ENCODE results near the gene JPT1. TPM values are rescaled to one million over a fixed set of nuclear protein-coding genes. Genes with fewer than 3 reads are reported as not detected.

The JPT1 gene
- total and polyA plus RNA-seq, 2 donors (not counting 3 experiments of a cell fraction or from before 2014, with no cell fraction given), result 212 to 352 TPM

DNA sequence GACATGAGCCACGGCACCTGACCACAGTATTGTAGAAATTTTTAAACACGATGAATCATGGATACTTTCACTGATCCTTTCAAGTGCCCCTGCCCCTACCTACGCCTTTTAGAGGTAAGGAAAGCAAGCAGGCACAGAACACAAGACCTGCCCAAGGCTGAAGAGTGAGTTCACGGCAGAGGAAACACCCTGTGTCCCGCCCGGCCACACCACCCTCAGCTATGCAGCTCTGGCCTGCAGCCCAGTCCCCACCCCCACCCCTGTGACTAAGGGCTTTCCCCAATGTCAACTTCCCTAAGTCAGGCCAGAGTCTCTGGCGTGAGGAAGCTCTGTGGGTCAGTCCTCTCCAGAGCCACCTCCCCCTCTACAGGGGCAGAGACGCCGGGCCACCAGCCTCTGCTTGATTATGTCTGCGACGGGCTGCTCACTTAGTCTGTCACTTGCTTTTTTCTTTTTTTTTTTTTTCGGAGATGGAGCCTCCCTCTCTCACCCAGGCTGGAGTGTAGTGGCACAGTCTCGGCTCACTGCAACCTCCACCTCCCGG, 58.2 kb downstream of the JPT1 start:
- dilution Hi-C loops (cut with MboI; ENCODE audit: extremely low pct_ligation_motif_present, low sequenced_read_pairs), result no loop called here
- Histone ChIP-seq H3K9ac (replicated peaks; ENCODE audit: extremely low read depth, insufficient read depth, low read length) (no peak overlapping the region), H3K27me3 (ENCODE audit: control insufficient read depth in 2 of 2, insufficient read depth in 2 of 2, low read length in 2 of 2) (no peaks in the 10 kb centered on the region), H2AFZ (ENCODE audit: low read depth, low read length) (peak overlapping the region; percentile 55), H3K79me2 (ENCODE audit: control insufficient read depth, insufficient read depth, low read length) (no peaks in the 10 kb centered on the region), H3K4me3 (replicated peaks in 1 of 3; ENCODE audit: insufficient read depth in 1 of 3, low read depth in 1 of 3, low read length in 3 of 3) (no peak overlapping the region), H3K36me3 (ENCODE audit: control insufficient read depth in 2 of 2, extremely low read depth in 1 of 2, insufficient read depth in 2 of 2, low read length in 2 of 2) (peaks cover 0 to 16% of the 10 kb centered on the region in 2 experiments), H4K20me1 (replicated peaks; ENCODE audit: control insufficient read depth, extremely low read depth, insufficient read depth, low read length) (no peaks in the 10 kb centered on the region), H3K27ac (ENCODE audit: insufficient read depth, low read depth, low read length) (peak overlapping the region; percentile 53), H3K4me1 (ENCODE audit: control insufficient read depth, extremely low read depth, insufficient read depth, low read length) (peaks cover 11% of the 10 kb centered on the region), H3K4me2 (ENCODE audit: insufficient read depth, low read length) (peak overlapping the region; percentile 37), H3K9me3 (replicated peaks; ENCODE audit: control insufficient read depth, insufficient read depth, low read length) (no peaks in the 10 kb centered on the region), H3K9me1 (replicated peaks; ENCODE audit: control insufficient read depth, extremely low read depth, insufficient read depth, low read length) (no peaks in the 10 kb centered on the region)
- intact Hi-C loops (cut with micrococcal nuclease), result loop anchor here (1.0 kb wide), 3 partner anchors 9 to 28 kb away; partner anchors contain the start of gene SLC16A5
- FAIRE-seq (peak; percentile 97), DNase-seq (ENCODE audit: low read depth, low spot score) (peak; percentile 88)
- CTCF ChIA-PET, result interaction anchor here (0.7 to 4.4 kb wide), 9 partner anchors 9 to 134 kb away, joined by 3 to 46 read pairs (median 4); no protein-coding TSS in a partner anchor
- BruUV-seq (replicated peaks), result no TSS peak
- POLR2A ChIA-PET, result interaction anchor here (1.1 kb wide), 1 partner anchor 8 kb away, joined by 9 read pairs; the partner anchor contains the start of gene SLC16A5
- no peak for TF ChIP-seq POLR2A (IDR thresholded peaks at IDR 0.05; ENCODE audit: low read depth, low read length)
- TF ChIP-seq, protein P1, sequence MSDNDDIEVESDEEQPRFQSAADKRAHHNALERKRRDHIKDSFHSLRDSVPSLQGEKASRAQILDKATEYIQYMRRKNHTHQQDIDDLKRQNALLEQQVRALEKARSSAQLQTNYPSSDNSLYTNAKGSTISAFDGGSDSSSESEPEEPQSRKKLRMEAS (IDR thresholded peaks at IDR 0.05; ENCODE audit: insufficient read depth, insufficient read length), result no peak
- peak; percentile 95 for TF ChIP-seq POLR2AphosphoS5 (IDR thresholded peaks at IDR 0.05; ENCODE audit: insufficient read depth, low read depth, low read length)
- TF ChIP-seq, protein P2, sequence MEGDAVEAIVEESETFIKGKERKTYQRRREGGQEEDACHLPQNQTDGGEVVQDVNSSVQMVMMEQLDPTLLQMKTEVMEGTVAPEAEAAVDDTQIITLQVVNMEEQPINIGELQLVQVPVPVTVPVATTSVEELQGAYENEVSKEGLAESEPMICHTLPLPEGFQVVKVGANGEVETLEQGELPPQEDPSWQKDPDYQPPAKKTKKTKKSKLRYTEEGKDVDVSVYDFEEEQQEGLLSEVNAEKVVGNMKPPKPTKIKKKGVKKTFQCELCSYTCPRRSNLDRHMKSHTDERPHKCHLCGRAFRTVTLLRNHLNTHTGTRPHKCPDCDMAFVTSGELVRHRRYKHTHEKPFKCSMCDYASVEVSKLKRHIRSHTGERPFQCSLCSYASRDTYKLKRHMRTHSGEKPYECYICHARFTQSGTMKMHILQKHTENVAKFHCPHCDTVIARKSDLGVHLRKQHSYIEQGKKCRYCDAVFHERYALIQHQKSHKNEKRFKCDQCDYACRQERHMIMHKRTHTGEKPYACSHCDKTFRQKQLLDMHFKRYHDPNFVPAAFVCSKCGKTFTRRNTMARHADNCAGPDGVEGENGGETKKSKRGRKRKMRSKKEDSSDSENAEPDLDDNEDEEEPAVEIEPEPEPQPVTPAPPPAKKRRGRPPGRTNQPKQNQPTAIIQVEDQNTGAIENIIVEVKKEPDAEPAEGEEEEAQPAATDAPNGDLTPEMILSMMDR (IDR thresholded peaks at IDR 0.05; ENCODE audit: extremely low read depth in 1 of 2, insufficient read depth in 1 of 2, low read depth in 1 of 2, low read length in 2 of 2), result no peak
- TF ChIP-seq FOS (IDR thresholded peaks at IDR 0.05; ENCODE audit: borderline replicate concordance, insufficient read depth, low read length), result peak; percentile 68
- TF ChIP-seq JUN (IDR thresholded peaks at IDR 0.05; ENCODE audit: borderline replicate concordance, insufficient read depth, insufficient read length, low read depth), result peak; percentile 21
- no peak for TF ChIP-seq GATA2 (IDR thresholded peaks at IDR 0.05; ENCODE audit: insufficient read depth, insufficient read length, low read depth, low read length)
- no peak for TF ChIP-seq EZH2 (IDR thresholded peaks at IDR 0.05; ENCODE audit: borderline replicate concordance, low read depth, low read length, severe bottlenecking)
- no peak for TF ChIP-seq MYC (IDR thresholded peaks at IDR 0.05; ENCODE audit: low read depth, low read length)
